Effector CD4-positive, alpha-beta T cell (primary cell): ENCODE measurements around the gene RBM25.
"Not testable (repeated sequence)": the region's sequence is repeated elsewhere in the genome, so short reads cannot be mapped to it uniquely, and the experiment has no call there.

Experiments used
- DNase-seq: peaks from one replicate; pipeline ENCODE4 v3.0.0-alpha.2; 2020

Gene RBM25

GRCh38 chr14:73105050-73105449 is 46.7 kb downstream of the RBM25 start:
- DNase-seq: no peak

DNA sequence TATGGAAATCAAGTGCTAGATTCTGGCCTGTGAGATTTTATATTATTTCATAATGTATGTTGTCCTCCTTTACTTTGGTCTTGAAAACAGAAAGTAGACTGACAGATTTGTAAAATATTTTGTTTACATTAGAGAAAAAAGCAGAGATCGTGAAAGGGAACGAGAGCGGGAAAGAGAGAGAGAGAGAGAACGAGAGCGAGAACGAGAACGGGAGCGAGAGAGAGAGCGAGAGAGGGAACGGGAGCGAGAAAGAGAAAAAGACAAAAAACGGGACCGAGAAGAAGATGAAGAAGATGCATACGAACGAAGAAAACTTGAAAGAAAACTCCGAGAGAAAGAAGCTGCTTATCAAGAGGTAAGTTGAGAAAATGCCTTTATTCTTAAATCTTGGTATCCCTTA is 47.4 kb downstream of the RBM25 start:
- no peak for DNase-seq

- DNase-seq: no peak
These were observed 57.8 kb downstream of the RBM25 start for GRCh38 chr14:73116079-73116665.

GRCh38 chr14:73124180-73124894 is 66.0 kb downstream of the RBM25 start:
- no peak for DNase-seq

DNA sequence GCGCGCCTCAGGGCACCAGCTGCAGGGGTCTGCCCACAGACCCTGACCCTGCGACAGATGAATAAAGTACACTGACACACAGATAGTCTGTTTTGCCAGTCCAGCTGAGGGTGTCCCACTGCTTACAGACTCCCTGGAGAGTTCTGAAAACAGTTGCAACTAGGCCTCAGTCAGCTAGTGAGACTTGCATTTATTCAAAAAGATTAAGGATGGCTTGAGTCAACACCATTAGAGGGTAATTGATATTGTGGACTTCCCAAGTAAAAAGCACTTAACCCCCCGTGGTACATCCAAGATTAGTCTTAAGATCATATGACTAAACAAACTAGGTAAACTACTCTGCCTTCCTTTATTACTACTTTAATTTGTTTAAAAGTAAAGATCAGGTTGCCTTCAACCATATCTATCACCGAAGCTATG is 66.8 kb downstream of the RBM25 start:
- DNase-seq: no peak

DNA sequence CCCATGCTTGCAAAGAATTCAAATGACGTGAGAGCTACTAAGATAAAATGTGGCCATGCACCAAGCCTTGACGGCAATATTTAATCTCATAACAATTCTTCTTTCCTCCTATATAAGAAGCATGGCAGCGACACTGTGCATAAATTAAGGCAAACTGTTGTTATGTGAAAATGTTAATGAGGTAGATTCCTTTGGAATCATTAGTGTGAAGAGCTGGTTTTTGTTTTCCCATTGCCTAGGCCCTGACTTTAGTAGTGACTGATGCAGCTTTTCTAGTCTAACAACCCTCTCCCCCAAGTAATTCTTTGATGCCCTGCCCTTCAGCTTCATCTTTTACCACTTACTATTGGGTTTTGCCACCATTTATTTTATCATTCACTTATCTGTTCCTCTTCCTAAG is 67.4 kb downstream of the RBM25 start:
- no peak for DNase-seq

- DNase-seq: no peak
These were observed 75.5 kb downstream of the RBM25 start for GRCh38 chr14:73133795-73134194.

- no peak for DNase-seq
These were observed 77.7 kb downstream of the RBM25 start for GRCh38 chr14:73136085-73136386.

DNA sequence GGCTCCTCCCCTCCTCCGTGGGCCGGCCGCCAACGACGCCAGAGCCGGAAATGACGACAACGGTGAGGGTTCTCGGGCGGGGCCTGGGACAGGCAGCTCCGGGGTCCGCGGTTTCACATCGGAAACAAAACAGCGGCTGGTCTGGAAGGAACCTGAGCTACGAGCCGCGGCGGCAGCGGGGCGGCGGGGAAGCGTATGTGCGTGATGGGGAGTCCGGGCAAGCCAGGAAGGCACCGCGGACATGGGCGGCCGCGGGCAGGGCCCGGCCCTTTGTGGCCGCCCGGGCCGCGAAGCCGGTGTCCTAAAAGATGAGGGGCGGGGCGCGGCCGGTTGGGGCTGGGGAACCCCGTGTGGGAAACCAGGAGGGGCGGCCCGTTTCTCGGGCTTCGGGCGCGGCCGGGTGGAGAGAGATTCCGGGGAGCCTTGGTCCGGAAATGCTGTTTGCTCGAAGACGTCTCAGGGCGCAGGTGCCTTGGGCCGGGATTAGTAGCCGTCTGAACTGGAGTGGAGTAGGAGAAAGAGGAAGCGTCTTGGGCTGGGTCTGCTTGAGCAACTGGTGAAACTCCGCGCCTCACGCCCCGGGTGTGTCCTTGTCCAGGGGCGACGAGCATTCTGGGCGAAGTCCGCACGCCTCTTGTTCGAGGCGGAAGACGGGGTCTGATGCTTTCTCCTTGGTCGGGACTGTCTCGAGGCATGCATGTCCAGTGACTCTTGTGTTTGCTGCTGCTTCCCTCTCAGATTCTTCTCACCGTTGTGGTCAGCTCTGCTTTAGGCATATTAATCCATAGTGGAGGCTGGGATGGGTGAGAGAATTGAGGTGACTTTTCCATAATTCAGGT is 78.3 kb downstream of the RBM25 start, which contains the start of gene PSEN1:
Gene PSEN1 (plus strand): TSS at position 121 of the 839 bp plus-strand sequence. CDS start 11,513 bp downstream, outside the sequence.
- peak; percentile 99 for DNase-seq

GRCh38 chr14:73140811-73141323 is 82.5 kb downstream of the RBM25 start:
- DNase-seq: no peak

DNA sequence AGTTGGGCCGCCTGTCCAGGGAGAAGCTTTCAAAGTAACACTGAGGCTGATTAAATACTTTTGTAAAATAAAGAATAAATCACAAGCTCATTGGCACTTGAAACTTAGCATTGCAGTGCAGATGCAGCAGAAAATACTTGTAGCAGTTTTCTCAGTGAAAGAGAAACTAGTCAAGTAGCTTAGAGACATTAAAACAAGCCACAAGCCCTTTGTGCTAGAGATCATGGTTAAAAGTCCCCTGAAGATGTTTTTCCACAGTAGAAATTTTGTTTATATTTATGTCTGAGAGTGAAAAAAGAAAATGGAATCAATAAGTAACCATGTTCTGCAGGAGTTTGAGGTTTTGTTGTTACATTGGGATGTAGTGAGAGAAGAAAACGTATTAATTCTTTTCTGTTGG is 83.9 kb downstream of the RBM25 start:
- no peak for DNase-seq

GRCh38 chr14:73143003-73143402 is 84.7 kb downstream of the RBM25 start:
- DNase-seq: no peak

- no peak for DNase-seq
These were observed 85.3 kb downstream of the RBM25 start for GRCh38 chr14:73143617-73144016.

- DNase-seq: no peak
These were observed 87.0 kb downstream of the RBM25 start for GRCh38 chr14:73145371-73145770.

- DNase-seq: no peak
These were observed 87.8 kb downstream of the RBM25 start for GRCh38 chr14:73146111-73146510.

DNA sequence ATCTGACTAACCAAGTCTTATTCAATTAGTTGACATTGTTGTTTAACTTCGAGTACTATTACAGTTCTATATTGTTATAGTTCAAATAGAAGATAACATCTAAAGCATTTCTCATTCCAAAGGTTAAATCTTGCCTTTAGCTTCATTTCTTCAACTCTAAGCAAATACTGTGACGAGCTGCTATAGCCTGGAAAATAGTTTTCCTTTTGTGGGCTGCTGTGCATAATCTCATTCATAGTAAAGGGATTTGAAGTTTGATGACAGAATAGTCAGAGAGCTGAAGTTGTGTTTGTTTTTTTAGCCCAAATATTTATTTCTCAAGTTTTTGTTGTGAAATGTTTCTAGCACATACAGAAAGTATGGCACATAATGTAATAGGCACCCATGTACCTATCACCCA is 91.4 kb downstream of the RBM25 start:
- DNase-seq: no peak

DNA sequence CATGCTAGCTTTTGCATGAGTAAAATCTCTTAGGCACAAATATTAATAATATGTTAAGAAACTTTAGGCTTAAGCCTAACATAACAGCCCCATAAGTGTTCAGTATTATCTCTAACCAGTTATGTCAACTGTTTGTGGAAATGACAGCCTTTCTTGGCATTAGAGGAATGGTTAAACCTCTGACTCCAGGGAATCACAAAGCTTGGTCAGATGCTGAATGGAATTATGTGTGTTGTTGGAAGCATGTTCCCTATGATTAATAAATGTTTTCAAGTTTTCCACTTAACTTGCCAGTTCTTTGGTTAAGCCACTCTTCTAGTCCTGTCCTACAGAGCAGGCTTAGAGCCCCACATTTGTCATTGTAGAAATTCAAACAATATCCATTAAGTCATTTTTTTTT is 94.9 kb downstream of the RBM25 start:
- no peak for DNase-seq

DNA sequence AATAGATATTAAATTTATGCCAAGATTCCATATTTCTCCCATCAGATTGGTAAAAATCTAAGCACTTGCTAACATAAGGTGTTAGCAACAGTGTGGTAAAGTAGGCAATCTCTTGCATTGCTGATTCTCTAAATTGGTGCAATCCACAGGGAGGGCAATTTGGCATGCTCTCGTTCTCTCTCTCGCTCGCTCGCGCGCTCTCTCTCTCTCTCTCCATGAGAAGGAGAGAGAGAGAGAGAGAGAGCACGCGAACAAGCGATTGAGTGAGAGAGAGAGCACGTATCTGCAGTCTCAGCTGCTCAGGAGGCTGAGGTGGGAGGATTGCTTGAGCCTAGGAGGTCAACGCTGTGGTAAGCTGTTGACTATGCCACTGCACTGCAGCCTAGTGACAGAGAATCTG is 103.9 kb downstream of the RBM25 start:
- DNase-seq: no peak

DNA sequence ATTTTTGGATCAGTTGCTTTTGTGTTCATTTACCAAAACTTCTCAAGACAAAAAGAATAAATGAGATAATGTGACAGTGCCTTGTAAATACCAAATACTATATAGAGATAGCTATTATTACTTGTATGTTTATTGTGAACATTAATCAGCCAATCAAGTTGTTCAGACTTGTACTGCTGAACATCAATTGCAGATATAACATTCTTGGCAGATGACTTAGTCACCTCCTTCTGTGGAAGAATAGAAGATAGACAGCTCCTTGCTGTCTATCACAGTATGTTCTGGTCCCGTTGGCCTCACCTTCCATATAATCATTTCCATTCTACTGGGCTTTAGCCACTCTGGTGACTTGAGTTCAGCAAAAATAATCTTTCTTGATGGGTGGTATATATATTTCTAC is 108.1 kb downstream of the RBM25 start:
- no peak for DNase-seq

GRCh38 chr14:73167727-73168126 is 109.4 kb downstream of the RBM25 start:
- no peak for DNase-seq

DNA sequence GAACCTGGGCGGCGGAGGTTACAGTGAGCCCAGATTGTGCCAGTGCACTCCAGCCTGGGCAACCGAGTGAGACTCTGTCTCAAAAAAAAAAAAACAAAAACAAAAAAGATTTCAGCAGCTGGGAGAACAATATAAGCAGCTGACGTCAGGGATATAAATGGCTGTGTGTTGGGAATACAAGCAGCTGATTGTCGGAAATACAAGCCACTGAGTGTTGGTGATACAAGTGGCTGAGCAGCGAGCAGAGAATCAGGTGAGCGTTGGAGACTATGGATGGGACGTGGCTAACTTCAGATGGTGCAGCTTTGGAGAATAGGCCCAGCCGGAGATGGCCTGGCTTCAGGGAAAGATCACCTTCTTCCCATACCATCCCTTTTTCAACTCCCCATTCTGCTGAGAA is 109.9 kb downstream of the RBM25 start:
- DNase-seq: no peak

DNA sequence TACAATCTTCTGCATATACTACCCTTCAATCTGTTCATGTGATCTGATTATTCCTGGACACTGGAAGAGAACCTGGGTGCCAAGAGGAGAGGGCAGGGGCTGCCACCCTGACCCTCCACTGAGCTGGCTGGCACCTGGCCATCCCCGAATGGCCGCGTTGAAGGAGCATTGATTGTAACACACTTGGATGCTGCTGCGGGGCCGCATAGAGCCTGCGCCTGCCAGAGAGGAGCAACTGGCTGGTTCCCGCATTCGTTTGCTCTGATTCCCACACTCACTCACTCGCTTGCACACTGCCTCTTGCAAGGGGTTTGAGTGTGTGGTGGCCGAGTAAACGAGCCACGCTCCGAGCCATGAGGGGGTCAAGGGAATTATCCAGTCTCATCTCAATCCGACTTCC is 110.4 kb downstream of the RBM25 start:
- no peak for DNase-seq

- not testable (repeated sequence) for DNase-seq
These were observed 111.5 kb downstream of the RBM25 start for GRCh38 chr14:73169855-73170254.

DNA sequence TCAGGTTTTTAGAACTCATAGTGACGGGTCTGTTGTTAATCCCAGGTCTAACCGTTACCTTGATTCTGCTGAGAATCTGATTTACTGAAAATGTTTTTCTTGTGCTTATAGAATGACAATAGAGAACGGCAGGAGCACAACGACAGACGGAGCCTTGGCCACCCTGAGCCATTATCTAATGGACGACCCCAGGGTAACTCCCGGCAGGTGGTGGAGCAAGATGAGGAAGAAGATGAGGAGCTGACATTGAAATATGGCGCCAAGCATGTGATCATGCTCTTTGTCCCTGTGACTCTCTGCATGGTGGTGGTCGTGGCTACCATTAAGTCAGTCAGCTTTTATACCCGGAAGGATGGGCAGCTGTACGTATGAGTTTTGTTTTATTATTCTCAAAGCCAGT is 112.4 kb downstream of the RBM25 start:
- no peak for DNase-seq
